HG02623 (cell line): ENCODE data around the gene HABP4.
"Not testable (repeated sequence)": the region's sequence is repeated elsewhere in the genome, so short reads cannot be mapped to it uniquely, and the experiment has no call there.

Source experiments
- ATAC-seq: cut with Tn5 transposase; IDR thresholded peaks from one replicate; pipeline ENCODE4 v1.9.1; 2021; ENCODE audit warnings: moderate library complexity; ENCODE audit not compliant: unreplicated experiment

The HABP4 gene

DNA sequence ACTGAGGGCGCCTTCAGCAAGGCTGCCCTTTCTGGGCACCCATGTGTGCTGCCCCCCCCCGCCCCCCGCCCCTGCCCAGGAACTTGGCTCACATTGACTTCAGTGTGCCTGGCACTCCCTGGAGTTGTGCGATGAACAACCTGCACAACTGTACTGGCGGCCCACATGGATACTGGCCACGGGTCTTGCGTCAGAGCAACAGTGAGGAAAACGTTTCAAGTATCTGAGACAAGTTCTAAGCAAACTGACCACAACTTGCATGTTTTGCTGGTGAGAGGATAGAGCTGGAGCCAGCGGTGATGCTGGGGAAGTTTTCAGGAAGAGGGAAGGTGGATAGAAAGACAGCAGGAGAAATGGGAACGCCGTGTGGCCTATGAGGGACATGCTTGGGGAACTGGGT, 45.4 kb downstream of the HABP4 start:
- ATAC-seq: no peak

DNA sequence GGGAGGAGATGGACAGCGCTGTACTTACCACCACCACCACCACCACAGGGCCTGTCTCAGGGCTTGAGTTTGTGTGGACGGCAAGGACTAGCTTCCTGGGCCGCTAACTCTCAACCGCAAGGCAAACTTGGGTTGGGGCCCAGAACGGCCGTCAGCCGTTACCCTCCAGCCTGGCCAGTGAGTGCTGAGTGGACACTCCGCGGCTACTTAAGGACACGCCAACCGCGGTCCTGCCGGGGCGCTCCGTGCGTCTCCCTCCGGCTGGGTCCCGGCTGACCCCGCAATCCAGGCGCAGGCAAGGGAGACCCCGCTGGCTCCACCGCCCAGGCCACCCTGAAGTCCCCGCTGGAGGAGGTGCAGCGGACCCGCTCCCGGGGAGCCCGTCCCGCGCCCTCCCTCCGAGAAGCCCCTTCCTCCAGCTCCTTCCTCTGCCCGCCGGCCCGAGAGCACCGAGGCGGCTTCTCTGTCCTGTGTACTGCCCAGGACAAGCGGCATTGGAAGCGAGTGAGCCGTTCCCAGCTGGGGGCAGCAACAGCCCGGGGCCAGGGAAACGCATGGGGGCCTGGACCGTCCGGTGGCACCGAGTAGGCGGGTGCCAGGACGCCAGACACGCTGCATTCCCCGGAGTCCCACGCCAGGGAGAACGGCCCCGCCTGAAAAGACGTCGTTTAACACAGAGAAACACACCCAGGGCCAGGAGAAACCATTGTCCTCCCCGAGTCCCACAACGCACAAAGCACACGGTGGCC, 46.6 kb downstream of the HABP4 start:
- ATAC-seq: no peak

DNA sequence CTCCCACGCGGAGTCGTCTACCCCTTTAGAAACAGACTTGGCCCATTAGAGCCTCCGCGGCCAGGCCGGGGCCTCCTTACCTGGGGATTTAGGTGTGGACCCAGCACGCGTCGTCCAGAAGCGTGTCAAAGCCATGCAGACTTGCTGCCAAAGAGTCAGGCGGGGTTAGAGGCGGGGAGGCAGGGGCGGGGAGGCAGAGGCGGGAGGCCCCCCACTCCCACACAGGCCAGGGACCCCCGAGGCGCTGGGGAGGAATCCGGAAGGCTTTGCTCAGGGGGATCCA, 47.1 kb downstream of the HABP4 start:
- no peak for ATAC-seq

DNA sequence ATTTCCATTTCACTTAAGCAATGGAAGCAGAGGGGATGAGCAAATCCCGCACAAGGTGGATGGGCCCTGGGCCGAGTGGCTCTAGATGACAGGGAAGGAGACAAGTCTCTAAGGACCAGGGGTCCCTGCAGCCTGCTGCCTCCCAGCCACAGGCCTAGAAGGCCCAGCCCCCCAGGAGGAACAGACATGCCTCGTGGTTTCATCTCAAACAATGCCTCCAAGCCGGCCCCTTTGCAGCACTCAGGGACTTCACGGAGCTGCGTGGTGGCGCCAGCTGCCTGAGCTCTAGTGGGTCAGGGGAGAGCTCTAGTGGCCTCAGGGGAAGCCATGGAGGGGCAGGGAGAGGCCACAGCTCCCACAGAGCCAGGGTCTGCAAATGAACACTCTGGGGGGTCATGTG, 48.8 kb downstream of the HABP4 start:
- ATAC-seq: no peak

DNA sequence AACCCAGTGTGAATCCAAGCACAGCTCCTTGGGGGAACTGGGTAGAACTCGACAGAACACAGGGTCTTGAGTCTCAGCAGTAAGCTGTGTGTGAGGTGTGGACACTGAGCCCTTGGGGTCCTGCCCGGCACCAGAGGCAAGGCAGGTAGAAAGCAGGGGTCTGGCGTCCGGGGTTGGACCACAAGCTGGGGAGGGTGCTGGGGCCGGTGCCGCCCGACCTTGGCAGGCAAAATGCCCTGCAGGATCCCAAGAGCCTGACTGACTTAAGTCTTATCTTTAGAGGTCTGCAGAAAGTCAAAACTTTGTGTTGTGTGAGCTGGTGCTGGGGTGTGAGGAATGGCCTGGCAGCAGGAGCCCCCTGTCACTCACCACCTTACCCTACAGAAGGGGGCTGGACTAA, 49.3 kb downstream of the HABP4 start:
- no peak for ATAC-seq

DNA sequence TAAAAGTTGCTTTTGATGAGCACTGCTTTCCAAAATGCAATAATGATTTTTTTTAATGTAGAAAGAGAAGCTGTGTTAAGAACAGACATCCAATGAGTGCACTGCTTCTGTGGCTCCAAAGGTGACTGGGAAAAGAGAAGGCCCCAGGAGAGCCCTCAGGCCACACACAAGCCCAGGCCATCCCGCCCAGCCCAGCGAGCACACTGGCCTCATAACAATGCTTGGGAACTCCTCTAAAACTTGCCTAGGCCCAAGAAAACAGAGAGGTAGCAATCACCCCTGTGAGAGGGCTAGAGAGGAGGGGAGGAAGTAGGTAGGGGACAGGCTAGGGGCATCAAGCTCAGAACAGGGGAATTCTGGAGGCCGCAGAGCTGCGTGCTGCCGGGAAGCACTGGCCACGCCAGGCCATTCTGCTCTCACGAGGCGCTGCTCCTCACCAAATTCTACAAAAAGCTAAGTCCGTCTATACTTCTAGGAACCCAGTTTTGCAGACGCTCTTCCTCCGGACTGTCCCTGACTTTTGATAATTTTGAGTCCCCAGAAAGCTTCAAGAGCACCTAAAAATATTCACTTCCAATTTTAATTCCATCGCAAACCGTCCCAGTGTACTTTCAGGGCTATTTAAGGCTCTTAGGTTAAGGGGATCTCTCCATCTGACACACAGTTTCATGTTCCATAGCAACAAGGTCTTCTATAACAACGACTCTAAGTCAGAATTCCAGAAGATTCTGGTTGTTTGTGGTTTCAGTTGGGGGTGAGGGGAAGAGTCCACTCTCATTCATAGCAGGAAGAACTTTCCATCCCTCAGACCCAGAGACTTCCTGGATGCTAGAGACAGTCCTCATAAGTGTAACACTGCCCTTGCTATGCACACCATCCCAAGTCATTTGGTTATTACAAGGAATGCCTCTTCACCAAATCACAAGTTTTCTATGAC, 51.0 kb downstream of the HABP4 start:
- no peak for ATAC-seq

DNA sequence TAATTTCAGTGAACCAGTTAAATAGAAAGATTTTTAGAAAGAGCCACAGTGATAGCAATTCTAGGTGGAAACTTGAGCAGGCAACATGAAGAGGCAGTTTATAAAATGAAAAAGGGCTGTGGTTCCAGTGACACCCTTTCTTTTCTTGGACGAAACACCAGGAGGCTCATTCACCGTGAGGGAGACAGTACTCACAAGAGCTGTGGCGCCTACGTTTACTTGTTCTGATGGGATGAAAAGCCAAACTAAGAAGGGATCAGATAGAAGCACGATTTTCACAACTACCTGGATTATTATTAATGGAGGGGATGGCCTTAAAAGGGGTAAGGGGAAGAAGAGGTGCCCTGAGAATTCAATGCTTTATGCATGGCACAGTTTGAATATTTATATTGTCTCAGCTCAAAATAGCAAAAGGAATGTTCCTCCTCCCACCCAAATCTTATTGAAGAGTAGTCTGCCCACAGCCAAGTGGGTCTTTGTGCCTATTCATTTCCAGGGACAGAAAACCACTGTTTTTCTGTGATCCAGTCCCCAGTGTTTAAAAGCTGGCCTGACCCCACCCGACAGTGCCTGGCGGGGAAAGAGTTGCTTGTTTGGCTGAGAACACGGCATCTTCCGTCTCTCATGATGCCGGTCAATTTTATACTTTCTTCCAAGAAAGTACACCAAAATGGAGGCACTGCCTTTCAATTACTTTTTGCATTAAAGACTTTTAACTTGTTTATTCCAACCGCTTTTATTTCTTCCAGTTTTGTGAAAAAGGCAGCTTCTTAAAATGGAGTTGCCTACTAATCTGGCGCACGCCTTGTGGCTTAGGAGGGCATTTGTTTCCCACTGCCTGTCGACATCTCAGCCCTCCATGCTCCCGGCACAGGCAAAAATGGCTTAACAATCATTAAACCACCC, 51.9 kb downstream of the HABP4 start:
- no peak for ATAC-seq

DNA sequence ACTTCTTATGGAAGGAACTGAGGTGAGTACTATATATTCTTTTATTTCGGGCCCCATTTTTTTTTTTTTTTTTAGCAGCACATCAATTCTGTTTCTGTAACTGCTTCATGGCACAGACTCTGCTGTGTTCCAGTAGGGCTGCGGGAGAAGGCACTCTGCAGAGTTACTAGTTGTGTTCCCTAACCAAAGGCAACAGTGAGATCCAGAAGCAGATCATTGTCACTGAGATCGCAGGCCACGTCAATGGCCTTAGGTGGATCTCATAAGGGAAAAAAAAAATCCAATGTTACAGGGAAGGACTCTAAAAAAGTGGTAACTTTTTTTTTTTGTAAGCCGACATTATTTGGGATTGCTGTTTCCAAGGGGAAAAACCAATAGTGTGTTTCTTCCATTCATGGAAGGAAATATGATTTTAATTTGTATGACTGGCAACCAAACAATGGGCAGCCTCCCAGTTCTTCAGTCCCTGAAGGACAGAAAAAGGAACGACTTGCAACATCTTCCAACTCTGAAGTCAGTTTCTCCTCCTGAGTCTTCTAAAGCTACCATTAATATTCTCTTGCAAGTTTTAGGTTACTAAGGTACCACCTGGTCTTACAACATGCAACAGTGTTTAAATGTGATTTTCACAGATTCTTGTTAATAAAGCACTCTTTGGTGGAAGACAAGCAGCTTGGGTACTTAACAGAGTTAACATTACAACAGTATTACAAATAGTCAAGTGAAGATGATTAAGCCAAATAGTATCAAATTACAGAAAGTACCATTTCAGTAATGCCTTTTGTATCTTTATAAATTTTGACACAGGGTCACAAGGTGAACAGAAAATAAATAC, 52.8 kb downstream of the HABP4 start:
- ATAC-seq: no peak

DNA sequence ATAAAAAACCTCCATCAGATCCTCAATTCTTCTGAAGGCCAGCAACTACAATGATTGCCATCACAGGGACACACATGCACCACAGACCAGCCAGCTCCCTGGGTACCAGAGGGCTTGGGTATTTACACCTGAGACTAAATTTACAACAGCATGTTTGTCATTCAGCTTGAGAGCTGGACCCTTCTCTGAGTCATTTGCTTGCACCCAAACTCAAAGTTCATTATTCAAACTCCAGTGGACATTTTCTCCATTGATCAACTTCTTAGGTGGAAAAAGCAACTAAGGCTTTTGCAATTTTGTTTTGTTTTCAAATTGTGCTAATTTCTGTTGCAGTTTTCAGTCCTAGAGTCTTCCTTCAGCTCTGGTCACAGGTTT, 53.4 kb downstream of the HABP4 start:
- not testable (repeated sequence) for ATAC-seq

DNA sequence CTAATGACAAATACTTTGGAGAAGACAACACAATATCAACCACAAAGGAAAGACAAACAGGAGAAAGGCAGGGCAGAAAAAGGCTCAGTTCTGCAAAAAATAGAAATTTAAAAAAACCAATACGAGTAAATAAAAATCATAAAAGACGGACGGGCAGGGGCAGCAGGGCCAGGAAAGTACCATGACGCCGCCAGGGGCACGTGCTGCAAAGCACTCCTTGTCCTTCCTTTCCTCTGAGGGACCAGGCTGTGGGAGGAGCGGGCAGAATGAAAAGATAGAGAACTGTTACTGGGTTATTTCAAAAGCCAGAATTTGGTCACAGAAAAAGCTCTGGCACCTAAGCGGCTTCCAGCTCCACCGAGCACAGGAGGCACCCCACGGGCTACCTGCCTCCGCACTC, 53.9 kb downstream of the HABP4 start:
- ATAC-seq: no peak

DNA sequence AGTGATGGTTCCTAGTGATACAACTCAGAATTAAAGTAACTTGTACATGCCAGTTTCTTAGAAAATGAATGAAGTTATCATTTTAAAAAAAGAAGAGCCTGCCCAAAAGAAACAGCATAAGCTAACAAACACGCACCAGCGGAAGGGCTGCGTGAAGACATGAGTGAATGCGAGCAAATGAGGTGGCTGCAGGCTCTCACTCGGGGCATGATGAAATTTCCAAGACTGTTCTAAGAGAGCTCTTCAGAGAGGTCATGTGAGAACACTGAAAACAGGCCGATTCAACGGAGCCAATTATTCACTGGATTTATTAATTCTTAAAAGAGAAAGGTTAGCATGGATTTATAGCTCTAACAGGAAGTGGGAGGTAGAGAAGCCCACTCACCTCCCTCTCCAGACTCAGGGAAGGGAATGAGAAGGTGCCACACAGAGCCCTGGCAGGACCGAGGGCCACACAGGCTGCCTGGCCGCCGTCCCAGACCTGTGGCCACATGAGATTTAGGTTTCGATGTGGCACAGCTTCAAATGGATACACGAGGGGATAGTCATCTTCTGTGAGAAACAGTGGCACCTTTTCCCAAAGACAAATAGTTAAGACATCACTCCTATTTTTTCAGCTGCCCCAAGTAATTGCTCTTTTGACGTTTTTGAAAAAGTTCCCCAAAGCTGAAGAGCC, 55.5 kb downstream of the HABP4 start:
- ATAC-seq: no peak

DNA sequence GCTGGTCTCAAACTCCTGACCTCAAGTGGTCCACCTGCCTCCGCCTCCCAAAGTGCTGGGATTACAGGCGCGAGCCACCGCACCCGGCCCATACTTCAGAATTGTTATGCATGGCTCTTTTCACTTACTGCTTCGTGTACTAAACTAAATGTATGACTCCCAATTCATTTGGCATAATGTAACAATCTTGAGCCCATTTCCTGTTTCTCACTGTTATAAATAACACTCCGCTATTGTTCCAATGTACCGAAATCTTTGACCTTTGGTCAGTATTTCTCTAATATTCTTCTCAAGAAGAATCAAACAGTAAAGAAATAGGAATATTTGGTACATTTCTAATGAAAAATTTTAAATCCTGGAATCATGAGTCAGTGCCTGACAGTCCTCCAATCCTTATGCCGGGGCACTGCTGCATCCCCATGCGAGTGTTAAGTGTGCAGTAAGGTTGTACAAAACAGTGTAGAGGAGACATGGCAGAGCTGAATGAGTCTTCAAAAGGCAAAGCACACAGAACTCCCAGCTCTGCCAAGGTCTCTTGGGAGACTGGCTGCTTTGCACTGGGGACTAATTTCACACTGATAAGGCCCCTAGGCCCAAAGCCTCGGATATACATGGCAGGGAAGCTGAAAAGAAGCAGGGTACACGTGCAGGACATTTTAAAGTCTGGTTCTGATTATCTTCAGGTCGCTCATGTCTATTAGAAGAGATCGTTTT, 58.4 kb downstream of the HABP4 start:
- ATAC-seq: no peak

DNA sequence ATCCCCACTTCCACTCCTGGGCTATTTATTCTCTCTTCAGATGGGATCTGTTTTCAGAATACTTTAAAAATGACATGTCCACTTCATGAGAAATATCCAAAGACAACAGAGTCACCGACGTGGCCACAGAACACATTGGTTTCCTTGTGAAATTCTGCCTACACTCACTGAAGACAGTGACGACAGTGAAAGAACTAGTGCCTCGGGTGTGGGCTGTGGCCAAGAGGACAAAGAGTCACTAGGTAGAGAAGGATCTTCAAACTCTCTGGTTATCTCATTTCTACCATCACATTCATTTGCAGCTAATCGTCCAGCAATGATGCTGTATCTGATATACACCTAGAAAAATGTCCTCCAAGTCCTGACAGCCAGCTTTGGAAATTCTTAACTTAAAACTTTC, 59.1 kb downstream of the HABP4 start:
- ATAC-seq: no peak

DNA sequence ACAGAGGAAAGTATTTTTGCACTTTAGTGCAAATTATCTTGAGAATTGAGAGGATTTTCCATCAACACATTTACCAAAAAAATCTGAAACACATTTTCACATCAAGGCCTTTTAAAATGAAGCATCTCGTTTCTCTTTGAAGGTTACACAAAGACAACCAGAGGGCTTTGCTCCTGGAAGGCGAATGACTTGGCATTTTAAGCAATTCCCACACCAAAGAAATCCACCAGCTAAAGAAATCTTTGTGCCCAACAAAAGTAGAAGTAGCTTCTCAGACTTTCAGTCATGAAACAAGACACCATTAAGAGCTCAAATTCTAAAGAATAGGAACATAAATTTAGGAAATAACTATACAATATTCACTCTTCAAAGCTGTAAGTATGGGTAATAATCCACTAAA, 59.9 kb downstream of the HABP4 start:
- ATAC-seq: no peak

DNA sequence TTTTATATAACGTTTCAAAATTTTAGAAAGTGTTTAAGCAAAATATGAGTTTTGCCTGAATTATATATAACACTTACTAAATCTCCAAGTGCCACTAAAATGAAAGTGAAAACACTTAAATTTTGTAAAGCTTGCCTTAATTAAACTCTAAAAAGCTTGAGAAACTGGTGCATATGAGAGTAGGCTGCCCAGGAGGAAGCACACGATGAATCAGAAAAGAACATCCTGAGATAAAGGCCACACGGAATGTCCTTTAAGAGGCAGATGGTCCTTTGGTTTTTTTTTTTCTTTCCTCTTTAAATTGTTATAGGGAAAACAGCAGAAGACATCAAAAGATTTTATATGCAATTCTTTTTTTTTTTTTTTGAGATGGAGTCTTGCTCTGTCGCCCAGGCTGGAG, 60.3 kb downstream of the HABP4 start:
- ATAC-seq: no peak

DNA sequence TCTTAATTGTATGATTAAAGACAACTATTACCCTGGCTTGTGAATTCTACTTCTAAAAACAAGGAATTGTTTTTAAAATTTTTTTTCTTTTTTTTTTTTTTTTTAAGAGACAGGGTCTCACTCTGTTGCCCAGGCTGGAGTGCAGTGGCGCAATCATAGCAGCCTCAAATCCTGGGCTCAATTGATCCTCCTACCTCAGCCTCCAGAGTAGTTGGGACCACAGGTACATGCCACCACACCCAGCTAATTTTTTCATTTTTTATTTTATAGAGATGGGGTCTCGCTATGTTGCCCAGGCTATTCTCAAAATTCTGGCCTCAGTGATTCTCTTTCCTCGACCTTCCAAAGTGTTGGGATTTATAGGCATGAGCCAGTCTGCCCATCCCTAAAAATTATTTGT, 62.3 kb downstream of the HABP4 start:
- no peak for ATAC-seq

DNA sequence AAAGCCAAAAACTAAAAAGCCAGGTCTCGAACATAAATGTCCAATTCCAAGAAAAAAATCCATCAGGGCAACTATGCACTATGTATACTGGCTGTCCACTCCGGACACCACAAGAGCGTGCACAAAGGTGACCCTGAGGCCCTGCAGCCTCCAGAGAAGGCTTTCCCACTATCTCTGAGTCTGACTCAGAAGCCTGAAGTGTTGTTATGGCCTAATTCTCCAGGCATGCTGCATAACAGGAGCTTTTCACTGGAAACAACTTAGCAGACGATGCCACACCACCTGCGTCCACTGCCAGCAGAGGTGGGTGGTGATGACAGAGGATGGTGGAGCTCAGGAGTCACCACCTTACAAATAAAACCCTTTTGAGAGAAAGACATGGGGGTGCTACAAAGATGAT, 63.7 kb downstream of the HABP4 start:
- no peak for ATAC-seq

DNA sequence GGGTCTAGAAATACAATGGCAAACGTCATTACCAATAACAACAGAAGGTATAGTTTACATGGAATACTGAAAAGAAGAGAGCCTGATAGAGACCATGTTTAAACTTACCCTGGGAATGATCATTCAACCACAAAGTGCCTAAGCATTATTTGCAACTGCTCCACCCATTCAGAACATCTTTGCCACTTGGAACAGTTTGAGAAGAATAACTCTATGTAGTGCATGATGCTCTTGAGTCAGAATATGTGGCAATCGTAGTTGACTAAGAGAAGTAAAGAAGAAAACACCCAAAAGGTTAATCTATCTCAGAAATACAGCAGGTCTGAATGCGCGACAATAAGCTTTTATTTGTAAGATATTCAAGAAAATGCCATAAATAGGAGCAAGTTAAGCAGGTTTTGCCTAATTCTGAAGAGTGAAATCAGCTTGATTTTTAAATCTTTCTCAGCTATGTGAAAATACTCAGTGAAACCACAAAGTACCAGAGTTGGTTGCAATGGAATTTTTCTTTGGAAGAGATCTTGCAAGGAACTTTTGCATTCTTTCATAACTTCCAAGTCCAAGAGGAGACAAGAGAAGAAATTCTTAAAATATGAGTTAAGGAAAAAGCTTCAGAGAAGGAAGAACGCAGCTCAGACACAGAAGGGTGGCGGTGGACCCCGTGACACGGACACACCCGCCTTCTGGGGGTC, 64.3 kb downstream of the HABP4 start:
- no peak for ATAC-seq

DNA sequence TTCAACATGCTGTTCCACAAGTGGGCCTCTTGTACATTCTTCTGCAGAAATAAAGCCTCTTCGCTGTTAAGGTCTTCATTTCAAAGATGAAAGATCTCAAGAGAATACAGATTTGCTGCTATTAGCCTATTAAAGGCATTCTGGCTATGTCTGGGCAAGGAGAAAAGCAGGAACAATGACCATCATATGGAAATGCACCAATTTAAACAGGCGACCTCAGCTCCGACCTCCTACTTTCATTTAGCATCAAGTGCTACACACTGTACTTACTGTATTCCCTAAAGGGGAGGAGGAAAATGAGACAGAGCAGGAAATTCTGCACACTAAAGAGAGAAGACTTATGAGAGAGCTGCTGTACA, 64.8 kb downstream of the HABP4 start:
- ATAC-seq: no peak
